ENCODE data around the gene NUDT7.

Gene NUDT7

GRCh38 chr16:77722309-77723107 is at the start of gene NUDT7:
TSS of gene NUDT7 (plus strand) at chr16:77722514. CDS start at chr16:77722583, 69 bp downstream.
- DNase-seq (ENCODE audit: low read depth, low spot score), result peak; percentile 82

GRCh38 chr16:77674888-77675287 is 47.4 kb upstream of the NUDT7 start:
- DNase-seq (ENCODE audit: low read depth, low spot score), result no peak

DNA sequence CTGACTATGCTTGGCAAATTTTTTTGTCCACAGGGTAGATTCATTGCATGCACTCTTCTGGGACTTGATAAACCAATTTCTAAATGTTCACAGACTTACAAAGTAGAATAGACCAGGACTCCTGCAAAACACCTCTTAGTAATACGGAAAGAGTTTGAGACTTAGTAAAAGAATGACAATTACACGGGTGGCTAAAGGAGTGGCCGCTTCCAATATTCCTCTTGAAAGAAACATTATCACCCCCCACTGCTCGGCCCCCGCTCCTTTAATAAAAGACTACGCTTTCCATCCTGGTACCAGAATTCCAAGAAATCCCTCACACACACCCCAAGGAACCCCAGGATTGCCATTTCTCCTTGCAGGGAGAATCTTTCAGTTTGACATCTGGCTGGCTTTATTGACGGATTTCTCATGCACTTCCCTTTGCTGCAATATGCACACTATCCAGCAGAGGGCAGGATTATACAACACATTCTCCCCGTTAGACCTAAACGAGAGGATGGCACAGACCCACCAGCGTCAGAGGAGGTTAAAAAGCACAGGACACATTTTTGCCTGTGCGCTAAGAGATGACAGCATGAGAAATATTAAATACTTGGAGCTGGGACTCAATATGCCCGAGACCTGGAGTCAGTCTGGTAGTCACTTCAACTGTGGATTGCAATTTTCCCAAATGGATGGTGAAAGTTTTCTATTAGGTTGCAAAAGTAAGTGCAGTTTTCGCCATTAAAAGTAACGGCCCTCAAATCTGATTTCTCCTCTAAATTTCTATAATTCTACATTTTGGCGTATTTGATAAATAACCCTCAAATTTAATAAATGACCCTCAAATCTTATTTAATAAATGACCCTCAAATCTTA is 46.6 kb upstream of the NUDT7 start:
- peak; percentile 6 for DNase-seq (ENCODE audit: low read depth, low spot score)

DNA sequence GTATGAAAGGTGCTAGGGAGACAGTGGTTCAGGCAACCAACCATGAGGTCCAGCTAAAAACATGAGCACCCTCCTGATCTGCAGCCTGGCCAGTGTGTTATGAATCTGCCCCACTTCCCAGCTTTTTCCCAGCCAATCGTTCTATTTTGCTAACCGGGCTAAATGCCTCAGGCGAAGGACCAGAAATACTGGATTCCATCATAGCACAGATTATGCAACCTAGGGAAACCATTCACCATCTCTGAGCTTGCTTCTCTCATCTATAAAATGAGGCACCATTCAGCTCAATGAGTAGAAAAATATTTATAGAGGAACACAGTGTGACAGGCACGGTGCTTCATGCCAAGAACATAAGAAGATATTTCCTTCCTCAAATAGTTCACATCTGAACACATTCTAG is 45.2 kb upstream of the NUDT7 start:
- DNase-seq (ENCODE audit: low read depth, low spot score), result no peak

- no peak for DNase-seq (ENCODE audit: low read depth, low spot score)
Measured at GRCh38 chr16:77679391-77679790, 42.9 kb upstream of the NUDT7 start.

- DNase-seq (ENCODE audit: low read depth, low spot score), result no peak
Measured at GRCh38 chr16:77679901-77680300, 42.4 kb upstream of the NUDT7 start.

- no peak for DNase-seq (ENCODE audit: low read depth, low spot score)
Measured at GRCh38 chr16:77680496-77680895, 41.8 kb upstream of the NUDT7 start.

GRCh38 chr16:77682586-77682985 is 39.7 kb upstream of the NUDT7 start:
- DNase-seq (ENCODE audit: low read depth, low spot score), result no peak

- no peak for DNase-seq (ENCODE audit: low read depth, low spot score)
Measured at GRCh38 chr16:77683397-77684180, 38.7 kb upstream of the NUDT7 start.

DNA sequence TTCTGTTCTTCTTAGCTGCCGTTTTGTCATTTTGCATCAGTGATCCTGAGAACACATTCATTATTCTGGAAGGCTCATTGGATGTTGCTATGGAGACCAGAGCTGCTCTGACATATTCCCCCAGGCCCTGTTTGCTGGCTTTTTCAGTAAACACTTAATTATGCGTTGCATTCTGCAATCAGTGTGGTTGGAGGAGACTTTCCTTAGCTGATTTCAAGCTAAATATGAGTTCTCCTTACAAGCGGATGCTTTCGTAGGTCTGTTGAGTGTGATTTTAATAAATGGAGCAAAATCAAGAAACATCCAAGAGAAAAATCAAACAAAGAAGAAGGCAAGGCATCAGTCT is 38.2 kb upstream of the NUDT7 start:
- no peak for DNase-seq (ENCODE audit: low read depth, low spot score)

DNA sequence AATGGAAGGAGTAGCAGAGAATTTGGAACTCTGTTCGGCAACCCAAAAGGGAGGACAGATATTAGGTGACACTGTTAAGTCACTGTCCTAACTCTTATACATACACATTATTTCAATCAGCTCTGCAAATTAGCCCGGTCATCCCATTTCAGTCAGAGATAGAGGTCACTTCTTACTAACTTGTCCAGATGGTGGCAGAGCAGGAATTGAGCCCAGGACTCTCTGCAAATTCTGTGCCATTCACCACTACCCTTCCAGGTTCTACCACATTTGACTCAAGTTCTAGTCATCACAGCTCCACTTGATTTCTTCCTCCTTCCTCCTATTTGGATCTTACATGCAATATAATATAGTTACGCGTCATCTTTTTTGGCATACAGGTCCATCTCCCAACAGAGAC is 35.9 kb upstream of the NUDT7 start:
- no peak for DNase-seq (ENCODE audit: low read depth, low spot score)

DNA sequence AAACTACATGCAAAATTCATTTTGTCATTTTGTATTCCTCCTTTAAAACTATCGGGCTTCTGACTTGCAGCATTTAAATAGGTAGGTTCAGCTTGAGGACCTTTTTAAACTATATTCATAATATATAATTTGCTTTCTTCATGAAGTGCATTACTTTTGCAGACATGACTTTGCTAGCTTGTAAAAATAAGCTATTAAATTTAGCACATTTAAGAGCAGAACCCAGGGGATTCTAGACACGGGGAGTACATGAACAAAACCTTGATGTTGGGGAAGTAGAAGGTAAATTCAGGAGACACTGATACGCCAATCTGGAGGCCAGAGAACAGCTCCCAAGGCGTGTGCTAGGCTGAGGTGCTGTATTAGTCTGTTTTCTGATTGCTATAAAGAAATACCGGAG is 32.3 kb upstream of the NUDT7 start:
- no peak for DNase-seq (ENCODE audit: low read depth, low spot score)

DNA sequence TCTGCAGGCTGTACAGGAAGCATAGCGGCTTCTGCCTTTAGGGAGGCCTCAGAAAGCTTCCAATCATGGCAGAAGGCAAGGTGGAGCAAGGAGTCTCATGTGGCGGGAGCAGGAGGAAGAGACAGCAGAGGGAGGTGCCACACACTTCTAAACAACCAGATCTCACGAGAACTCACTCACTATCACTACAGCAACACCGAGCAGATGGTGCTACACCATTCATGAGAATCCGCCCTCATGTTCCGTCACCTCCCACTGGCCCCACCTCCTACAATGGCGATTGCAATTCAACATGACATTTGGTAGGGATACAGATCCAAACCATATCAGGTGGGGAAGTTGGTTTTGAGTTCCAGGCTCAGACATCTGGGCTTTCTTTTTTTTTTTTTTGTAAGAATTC is 31.9 kb upstream of the NUDT7 start:
- no peak for DNase-seq (ENCODE audit: low read depth, low spot score)

DNA sequence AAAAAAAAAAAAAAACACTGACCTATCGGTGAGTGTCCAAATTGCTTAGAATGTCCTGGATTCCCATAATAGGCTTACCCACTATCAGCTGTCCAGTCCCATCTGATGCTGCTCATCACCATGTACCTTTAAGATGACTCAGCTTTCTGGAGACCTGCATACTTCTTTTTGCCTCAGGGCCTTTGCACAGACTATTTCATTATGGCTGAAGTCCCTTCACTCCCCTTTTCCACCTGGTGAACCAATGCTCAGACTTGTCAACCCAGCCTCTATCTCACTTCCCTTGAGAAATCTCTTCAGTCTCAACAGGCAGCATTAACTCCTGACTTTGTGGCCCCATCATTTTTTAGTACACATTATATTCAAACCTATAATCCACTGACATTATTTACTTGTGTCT is 29.7 kb upstream of the NUDT7 start:
- no peak for DNase-seq (ENCODE audit: low read depth, low spot score)

GRCh38 chr16:77696149-77696548 is 26.2 kb upstream of the NUDT7 start:
- DNase-seq (ENCODE audit: low read depth, low spot score), result no peak

DNA sequence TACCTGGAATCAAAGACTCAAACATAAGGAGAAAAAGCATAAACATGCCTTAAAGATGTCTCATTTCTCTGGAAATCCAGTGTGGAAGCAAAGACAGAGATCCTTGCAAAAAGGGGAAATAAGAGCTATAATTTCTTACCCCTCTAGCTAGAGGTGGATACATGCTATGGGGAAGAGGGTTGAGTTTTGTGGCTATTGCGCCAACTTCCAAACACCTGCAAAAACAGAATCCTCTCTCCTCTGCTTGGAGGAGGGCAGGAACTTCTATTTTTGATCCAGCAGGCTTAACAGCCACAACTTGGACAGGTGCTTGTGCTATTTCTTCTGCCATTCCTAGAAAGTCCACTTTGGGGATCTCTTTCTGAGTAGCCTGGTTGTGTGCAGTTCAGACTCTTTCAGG is 21.5 kb upstream of the NUDT7 start:
- no peak for DNase-seq (ENCODE audit: low read depth, low spot score)

GRCh38 chr16:77705351-77705750 is 17.0 kb upstream of the NUDT7 start:
- DNase-seq (ENCODE audit: low read depth, low spot score), result no peak

- DNase-seq (ENCODE audit: low read depth, low spot score), result no peak
Measured at GRCh38 chr16:77711179-77711578, 11.1 kb upstream of the NUDT7 start.

DNA sequence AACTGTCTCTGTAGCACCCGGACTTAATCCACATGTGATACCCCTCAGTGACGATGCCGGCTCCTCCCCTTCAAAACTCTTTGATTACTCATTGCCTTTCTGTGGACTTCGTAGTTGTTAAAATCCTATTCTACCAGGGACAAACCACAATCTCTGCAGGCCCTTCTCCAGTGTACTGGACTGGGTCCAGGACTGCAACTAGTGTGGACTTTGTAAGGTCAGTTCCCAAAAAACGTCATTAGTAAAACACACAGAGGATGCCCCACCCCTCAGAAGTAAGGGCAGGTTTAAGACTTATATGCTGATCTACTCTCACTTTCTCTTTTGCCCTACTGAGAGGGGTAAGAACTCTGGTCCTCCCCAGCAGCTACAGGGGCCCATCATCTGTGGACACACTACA is 10.5 kb upstream of the NUDT7 start:
- DNase-seq (ENCODE audit: low read depth, low spot score), result no peak

DNA sequence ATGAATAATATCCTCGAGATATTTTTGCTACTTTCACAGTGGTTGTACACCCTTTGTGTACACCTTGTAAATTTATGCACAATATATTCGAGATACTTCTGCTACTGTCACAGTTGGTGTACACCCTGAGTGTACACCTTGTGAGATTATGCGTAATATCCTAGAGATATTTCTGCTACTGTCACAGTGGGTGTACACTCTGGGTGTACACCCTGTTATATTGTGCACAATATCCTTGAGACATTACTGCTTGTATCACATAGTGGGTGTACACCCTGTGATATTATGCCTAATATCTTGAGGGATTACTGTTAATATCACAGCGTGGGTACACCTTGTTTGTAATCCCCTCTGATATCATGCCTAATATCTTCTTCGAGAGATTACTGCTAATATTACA is 7.2 kb upstream of the NUDT7 start:
- DNase-seq (ENCODE audit: low read depth, low spot score), result no peak

GRCh38 chr16:77721752-77722308 is 484 bp upstream of the NUDT7 start:
- no peak for DNase-seq (ENCODE audit: low read depth, low spot score)

GRCh38 chr16:77723108-77723514 is 797 bp downstream of the NUDT7 start:
- no peak for DNase-seq (ENCODE audit: low read depth, low spot score)

All from brain pericyte (primary cell).